ENCODE data around the gene ARL2BP.

DNA sequence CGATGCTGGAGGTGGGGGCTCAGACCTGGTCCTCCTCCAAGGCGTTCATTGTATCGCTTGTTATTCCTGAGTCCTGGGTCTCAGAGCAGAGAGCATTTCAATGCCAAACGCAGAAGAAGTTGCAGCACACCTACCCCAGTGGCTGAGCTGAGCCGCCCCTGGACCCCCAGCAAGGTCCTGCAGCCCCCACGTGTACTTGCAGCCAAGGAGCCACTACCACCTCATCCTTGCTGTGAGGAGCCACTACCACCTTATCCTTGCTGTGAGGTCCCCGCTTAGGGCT, 25.9 kb downstream of the ARL2BP start:
- TF ChIP-seq, protein P1, sequence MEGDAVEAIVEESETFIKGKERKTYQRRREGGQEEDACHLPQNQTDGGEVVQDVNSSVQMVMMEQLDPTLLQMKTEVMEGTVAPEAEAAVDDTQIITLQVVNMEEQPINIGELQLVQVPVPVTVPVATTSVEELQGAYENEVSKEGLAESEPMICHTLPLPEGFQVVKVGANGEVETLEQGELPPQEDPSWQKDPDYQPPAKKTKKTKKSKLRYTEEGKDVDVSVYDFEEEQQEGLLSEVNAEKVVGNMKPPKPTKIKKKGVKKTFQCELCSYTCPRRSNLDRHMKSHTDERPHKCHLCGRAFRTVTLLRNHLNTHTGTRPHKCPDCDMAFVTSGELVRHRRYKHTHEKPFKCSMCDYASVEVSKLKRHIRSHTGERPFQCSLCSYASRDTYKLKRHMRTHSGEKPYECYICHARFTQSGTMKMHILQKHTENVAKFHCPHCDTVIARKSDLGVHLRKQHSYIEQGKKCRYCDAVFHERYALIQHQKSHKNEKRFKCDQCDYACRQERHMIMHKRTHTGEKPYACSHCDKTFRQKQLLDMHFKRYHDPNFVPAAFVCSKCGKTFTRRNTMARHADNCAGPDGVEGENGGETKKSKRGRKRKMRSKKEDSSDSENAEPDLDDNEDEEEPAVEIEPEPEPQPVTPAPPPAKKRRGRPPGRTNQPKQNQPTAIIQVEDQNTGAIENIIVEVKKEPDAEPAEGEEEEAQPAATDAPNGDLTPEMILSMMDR (IDR thresholded peaks at IDR 0.05): no peak
- TF ChIP-seq, protein P2, sequence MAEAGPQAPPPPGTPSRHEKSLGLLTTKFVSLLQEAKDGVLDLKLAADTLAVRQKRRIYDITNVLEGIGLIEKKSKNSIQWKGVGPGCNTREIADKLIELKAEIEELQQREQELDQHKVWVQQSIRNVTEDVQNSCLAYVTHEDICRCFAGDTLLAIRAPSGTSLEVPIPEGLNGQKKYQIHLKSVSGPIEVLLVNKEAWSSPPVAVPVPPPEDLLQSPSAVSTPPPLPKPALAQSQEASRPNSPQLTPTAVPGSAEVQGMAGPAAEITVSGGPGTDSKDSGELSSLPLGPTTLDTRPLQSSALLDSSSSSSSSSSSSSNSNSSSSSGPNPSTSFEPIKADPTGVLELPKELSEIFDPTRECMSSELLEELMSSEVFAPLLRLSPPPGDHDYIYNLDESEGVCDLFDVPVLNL (CRISPR knock-in tag; IDR thresholded peaks at IDR 0.05; ENCODE audit: borderline replicate concordance, low read depth): no peak
- TF ChIP-seq, protein P3, sequence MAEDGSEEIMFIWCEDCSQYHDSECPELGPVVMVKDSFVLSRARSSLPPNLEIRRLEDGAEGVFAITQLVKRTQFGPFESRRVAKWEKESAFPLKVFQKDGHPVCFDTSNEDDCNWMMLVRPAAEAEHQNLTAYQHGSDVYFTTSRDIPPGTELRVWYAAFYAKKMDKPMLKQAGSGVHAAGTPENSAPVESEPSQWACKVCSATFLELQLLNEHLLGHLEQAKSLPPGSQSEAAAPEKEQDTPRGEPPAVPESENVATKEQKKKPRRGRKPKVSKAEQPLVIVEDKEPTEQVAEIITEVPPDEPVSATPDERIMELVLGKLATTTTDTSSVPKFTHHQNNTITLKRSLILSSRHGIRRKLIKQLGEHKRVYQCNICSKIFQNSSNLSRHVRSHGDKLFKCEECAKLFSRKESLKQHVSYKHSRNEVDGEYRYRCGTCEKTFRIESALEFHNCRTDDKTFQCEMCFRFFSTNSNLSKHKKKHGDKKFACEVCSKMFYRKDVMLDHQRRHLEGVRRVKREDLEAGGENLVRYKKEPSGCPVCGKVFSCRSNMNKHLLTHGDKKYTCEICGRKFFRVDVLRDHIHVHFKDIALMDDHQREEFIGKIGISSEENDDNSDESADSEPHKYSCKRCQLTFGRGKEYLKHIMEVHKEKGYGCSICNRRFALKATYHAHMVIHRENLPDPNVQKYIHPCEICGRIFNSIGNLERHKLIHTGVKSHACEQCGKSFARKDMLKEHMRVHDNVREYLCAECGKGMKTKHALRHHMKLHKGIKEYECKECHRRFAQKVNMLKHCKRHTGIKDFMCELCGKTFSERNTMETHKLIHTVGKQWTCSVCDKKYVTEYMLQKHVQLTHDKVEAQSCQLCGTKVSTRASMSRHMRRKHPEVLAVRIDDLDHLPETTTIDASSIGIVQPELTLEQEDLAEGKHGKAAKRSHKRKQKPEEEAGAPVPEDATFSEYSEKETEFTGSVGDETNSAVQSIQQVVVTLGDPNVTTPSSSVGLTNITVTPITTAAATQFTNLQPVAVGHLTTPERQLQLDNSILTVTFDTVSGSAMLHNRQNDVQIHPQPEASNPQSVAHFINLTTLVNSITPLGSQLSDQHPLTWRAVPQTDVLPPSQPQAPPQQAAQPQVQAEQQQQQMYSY (CRISPR knock-in tag; IDR thresholded peaks at IDR 0.05): no peak
- no peak for TF ChIP-seq CREM (CRISPR knock-in tag; IDR thresholded peaks at IDR 0.05)
- no peak for TF ChIP-seq ZNF121 (CRISPR knock-in tag; IDR thresholded peaks at IDR 0.05)
- TF ChIP-seq ZBTB21 (CRISPR knock-in tag; IDR thresholded peaks at IDR 0.05; ENCODE audit: borderline replicate concordance): no peak
- no peak for TF ChIP-seq SMAD4 (CRISPR knock-in tag; IDR thresholded peaks at IDR 0.05)
- TF ChIP-seq, protein P4, sequence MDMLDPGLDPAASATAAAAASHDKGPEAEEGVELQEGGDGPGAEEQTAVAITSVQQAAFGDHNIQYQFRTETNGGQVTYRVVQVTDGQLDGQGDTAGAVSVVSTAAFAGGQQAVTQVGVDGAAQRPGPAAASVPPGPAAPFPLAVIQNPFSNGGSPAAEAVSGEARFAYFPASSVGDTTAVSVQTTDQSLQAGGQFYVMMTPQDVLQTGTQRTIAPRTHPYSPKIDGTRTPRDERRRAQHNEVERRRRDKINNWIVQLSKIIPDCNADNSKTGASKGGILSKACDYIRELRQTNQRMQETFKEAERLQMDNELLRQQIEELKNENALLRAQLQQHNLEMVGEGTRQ (CRISPR knock-in tag; IDR thresholded peaks at IDR 0.05): no peak
- no peak for TF ChIP-seq ETV6 (CRISPR knock-in tag; IDR thresholded peaks at IDR 0.05)
- TF ChIP-seq GRHL2 (CRISPR knock-in tag; IDR thresholded peaks at IDR 0.05; ENCODE audit: insufficient replicate concordance, severe bottlenecking): no peak
- TF ChIP-seq JUN (CRISPR knock-in tag; IDR thresholded peaks at IDR 0.05): no peak
- TF ChIP-seq NFE2L1 (CRISPR knock-in tag; IDR thresholded peaks at IDR 0.05): no peak

All from WTC11 (cell line).